ENCODE results near the gene ATXN7L1. TPM values are rescaled to one million over a fixed set of nuclear protein-coding genes. Genes with fewer than 3 reads are reported as not detected.

Gene ATXN7L1
- total and polyA plus RNA-seq, 2 of the 8 experiments (the other 6 are each of a cell fraction or from before 2014, with no cell fraction given) = 14.3 to 34.0 TPM

DNA sequence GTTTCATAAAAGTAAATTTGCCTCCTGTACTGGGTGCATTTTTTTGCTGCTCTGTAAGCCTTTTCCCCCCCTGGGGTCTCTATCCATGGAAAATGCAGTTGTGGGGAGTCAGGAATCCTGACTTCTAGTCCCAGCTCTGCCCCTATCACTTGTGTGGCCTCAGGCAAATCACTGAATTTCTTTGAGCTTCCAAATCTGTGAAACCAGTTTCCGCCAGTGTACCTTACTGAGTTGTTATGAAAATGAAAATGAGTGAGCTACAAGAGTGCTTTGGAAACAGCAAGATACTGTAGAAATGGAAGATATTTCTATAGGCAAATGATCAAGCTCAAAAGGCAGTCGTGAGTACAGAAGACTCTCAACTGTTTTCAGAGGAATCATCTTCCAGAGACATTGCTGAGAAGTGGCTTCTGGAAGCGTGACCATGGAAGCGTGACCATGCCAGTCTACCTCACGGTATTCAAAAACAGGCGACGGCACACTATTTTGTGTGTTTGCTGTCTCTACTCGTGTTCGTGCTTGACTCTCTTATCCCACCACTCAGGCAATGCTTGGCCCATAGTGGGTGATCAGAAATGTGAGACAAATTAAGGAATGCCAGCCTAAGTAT lies 107.4 kb downstream of the ATXN7L1 start:
- Histone ChIP-seq H3K18ac (ENCODE audit: extremely low read depth, low read length) (peak overlapping the region; percentile 17), H2AK5ac (ENCODE audit: low read depth, low read length) (peak overlapping the region; percentile 32; the same call in 1 of the 2 replicates), H2BK5ac (ENCODE audit: low read depth, low read length) (no peak overlapping the region), H4K91ac (replicated peaks; ENCODE audit: insufficient read length, low read length) (no peak overlapping the region), H3K27ac (ENCODE audit: low read depth, low read length) (no peak overlapping the region), H3K14ac (ENCODE audit: insufficient read length) (no peak overlapping the region), H2BK15ac (ENCODE audit: low read length) (no peak overlapping the region), H4K5ac (ENCODE audit: insufficient read length, low read depth, low read length) (no peak overlapping the region), H3K56ac (replicated peaks; ENCODE audit: insufficient read length, low read depth, low read length) (no peak overlapping the region), H2BK20ac (ENCODE audit: low read length) (no peak overlapping the region), H3K79me2 (ENCODE audit: control insufficient read depth in 1 of 2, insufficient read depth in 2 of 2, low read length in 2 of 2) (no peaks in the 10 kb centered on the region), H2BK12ac (ENCODE audit: low read depth, low read length) (peak overlapping the region; percentile 20; the same call in 1 of the 2 replicates), H3K9me3 (ENCODE audit: insufficient read depth in 2 of 2, low read depth in 1 of 2, low read length in 1 of 2) (no peaks in the 10 kb centered on the region), H3K4me2 (ENCODE audit: insufficient read depth in 1 of 2, low read depth in 2 of 2, low read length in 2 of 2) (no peak overlapping the region), H3K4me3 (ENCODE audit: extremely low read depth in 1 of 4, insufficient read depth in 2 of 4, low read depth in 3 of 4, low read length in 4 of 4) (no peak overlapping the region), H3K27me3 (replicated peaks in 1 of 4; ENCODE audit: control insufficient read depth in 3 of 4, extremely low read depth in 1 of 4, insufficient read depth in 3 of 4, low read length in 3 of 4) (no peaks in the 10 kb centered on the region), H3K36me3 (ENCODE audit: control insufficient read depth in 2 of 4, insufficient read depth in 4 of 4, low read length in 3 of 4) (no peaks in the 10 kb centered on the region; a peak in 1 of 8 replicates), H3K4ac (replicated peaks; ENCODE audit: insufficient read length, low read depth, low read length) (no peak overlapping the region), H2BK120ac (replicated peaks; ENCODE audit: low read depth, low read length) (no peak overlapping the region), H4K20me1 (replicated peaks in 1 of 2; ENCODE audit: control insufficient read depth in 1 of 2, insufficient read depth in 2 of 2, low read length in 2 of 2) (no peaks in the 10 kb centered on the region), H3K9ac (replicated peaks in 1 of 4; ENCODE audit: extremely low read depth in 1 of 4, low read depth in 3 of 4, low read length in 3 of 4) (no peak overlapping the region; a peak in 1 of 7 replicates), H3K23ac (ENCODE audit: insufficient read length) (no peak overlapping the region), H4K8ac (ENCODE audit: extremely low read depth, insufficient read depth, low read length) (no peak overlapping the region), H3K79me1 (ENCODE audit: low read depth, low read length) (no peaks in the 10 kb centered on the region), H3K4me1 (replicated peaks in 1 of 4; ENCODE audit: control insufficient read depth in 3 of 4, insufficient read depth in 4 of 4, low read length in 3 of 4) (peaks cover 8 to 19% (median 15%) of the 10 kb centered on the region in 4 experiments), H2AFZ (ENCODE audit: low read length) (no peak overlapping the region), H3K23me2 (ENCODE audit: low read depth, low read length) (no peaks in the 10 kb centered on the region)
- DNase-seq (ENCODE audit: low read depth in 1 of 2, low spot score in 2 of 2) (no peak), FAIRE-seq (no peak)
- WGBS, 2 experiments (ENCODE audit: extremely low coverage in 1 of 2, insufficient coverage in 1 of 2, insufficient read length in 1 of 2, insufficient replicate concordance in 2 of 2, low coverage in 1 of 2, low lambda C conversion rate in 2 of 2, missing lambda C conversion rate in 1 of 2) = 91% methylated on average over 9 of the region's 9 CpGs; no CpG with 5 or more reads in 1 of the 2 experiments
- CTCF ChIA-PET (ENCODE audit: partially characterized antibody) = interaction anchor here (0.6 to 15.8 kb wide), 20 partner anchors 8 to 1318 kb away, joined by 3 to 307 read pairs (median 4); partner anchors contain the start of gene ATXN7L1
- POLR2A ChIA-PET (ENCODE audit: partially characterized antibody) = interaction anchor here (0.6 to 1.1 kb wide), 3 partner anchors 36 to 261 kb away, joined by 3 read pairs; no protein-coding TSS in a partner anchor
- TF ChIP-seq POU5F1 (IDR thresholded peaks at IDR 0.05; ENCODE audit: low read depth, low read length) = no peak
- no peak for TF ChIP-seq POLR2A (IDR thresholded peaks at IDR 0.05; ENCODE audit: control extremely low read depth in 1 of 2, low read depth in 2 of 2, low read length in 2 of 2)
- no peak for TF ChIP-seq GTF2F1 (IDR thresholded peaks at IDR 0.05; ENCODE audit: borderline replicate concordance, low read depth, low read length)
- TF ChIP-seq SUZ12 (IDR thresholded peaks at IDR 0.05; ENCODE audit: low read length) = no peak
- TF ChIP-seq TAF7 (optimal IDR thresholded peaks at IDR 0.05; ENCODE audit: borderline replicate concordance, low read depth, low read length) = no peak
- no peak for TF ChIP-seq BCL11A (IDR thresholded peaks at IDR 0.05; ENCODE audit: low read depth in 2 of 2, low read length in 2 of 2)
- TF ChIP-seq TCF12 (IDR thresholded peaks at IDR 0.05; ENCODE audit: low read depth, low read length) = no peak
- no peak for TF ChIP-seq HDAC2 (IDR thresholded peaks at IDR 0.05; ENCODE audit: borderline replicate concordance in 1 of 2, low read depth in 2 of 2, low read length in 2 of 2)
- no peak for TF ChIP-seq EGR1 (IDR thresholded peaks at IDR 0.05; ENCODE audit: borderline replicate concordance, low read depth, low read length)
- no peak for TF ChIP-seq E2F6 (IDR thresholded peaks at IDR 0.05)
- TF ChIP-seq FOSL1 (IDR thresholded peaks at IDR 0.05; ENCODE audit: insufficient read depth, low read depth, low read length) = no peak
- TF ChIP-seq SAP30 (IDR thresholded peaks at IDR 0.05; ENCODE audit: insufficient read depth, insufficient replicate concordance, low read length) = no peak

All from H1 (cell line).